Activated CD8-positive, alpha-beta memory T cell treated with anti-CD3 and anti-CD28 coated beads for 1 hour (primary cell): ENCODE measurements around the gene SP110.
A peak's percentile ranks its signal among the peaks of the same experiment; 100 is the strongest.

Experiments used
- DNase-seq, 2 donors: peaks; one replicate each; pipeline ENCODE4 v3.0.0-alpha.2; 2020; ENCODE audit warnings: low read depth in 1 of 2; ENCODE audit errors: extremely low read depth in 1 of 2

The SP110 gene

GRCh38 chr2:230172852-230173251 is 46.9 kb downstream of the SP110 start:
- no peak for DNase-seq

GRCh38 chr2:230172156-230172555 is 47.6 kb downstream of the SP110 start:
- no peak for DNase-seq

GRCh38 chr2:230170532-230170931 is 49.3 kb downstream of the SP110 start:
- DNase-seq = no peak

- no peak for DNase-seq
Observed at GRCh38 chr2:230166557-230167170, 53.1 kb downstream of the SP110 start.

GRCh38 chr2:230164139-230164538 is 55.6 kb downstream of the SP110 start:
- no peak for DNase-seq

GRCh38 chr2:230162981-230163380 is 56.8 kb downstream of the SP110 start:
- DNase-seq = no peak

- DNase-seq = no peak
Observed at GRCh38 chr2:230161184-230161583, 58.6 kb downstream of the SP110 start.

- DNase-seq = peak; percentile 13 to 17
Observed at GRCh38 chr2:230160112-230160660, 59.6 kb downstream of the SP110 start.

GRCh38 chr2:230158468-230158867 is 61.3 kb downstream of the SP110 start:
- DNase-seq = no peak

GRCh38 chr2:230156782-230157699 is 62.7 kb downstream of the SP110 start:
- DNase-seq = no peak

GRCh38 chr2:230155359-230155758 is 64.4 kb downstream of the SP110 start:
- no peak for DNase-seq

GRCh38 chr2:230153390-230153976 is 66.3 kb downstream of the SP110 start:
- DNase-seq = no peak

- DNase-seq = no peak
Observed at GRCh38 chr2:230152334-230152733, 67.5 kb downstream of the SP110 start.

GRCh38 chr2:230144355-230144754 is 75.4 kb downstream of the SP110 start:
- no peak for DNase-seq

- no peak for DNase-seq
Observed at GRCh38 chr2:230140667-230141066, 79.1 kb downstream of the SP110 start.

- DNase-seq = no peak
Observed at GRCh38 chr2:230137902-230138539, 81.8 kb downstream of the SP110 start.

GRCh38 chr2:230135130-230135525 is 84.7 kb downstream of the SP110 start:
- DNase-seq = no peak

- no peak for DNase-seq
Observed at GRCh38 chr2:230134496-230135129, 85.2 kb downstream of the SP110 start.

- no peak for DNase-seq
Observed at GRCh38 chr2:230131366-230131765, 88.4 kb downstream of the SP110 start.

- no peak for DNase-seq
Observed at GRCh38 chr2:230130668-230131364, 89.0 kb downstream of the SP110 start.
